Measurements from ENCODE around the gene NCBP3.

NCBP3 gene

GRCh38 chr17:3887804-3888203 lies 41.8 kb upstream of the NCBP3 start:
- Histone ChIP-seq H3K4me2 (ENCODE audit: insufficient read depth, low read length) (no peak overlapping the region), H3K27ac (ENCODE audit: low read length) (no peak overlapping the region), H3K36me3 (ENCODE audit: insufficient read depth, low read length) (no peaks in the 10 kb centered on the region), H3K27me3 (ENCODE audit: insufficient read depth, low read length, poor library complexity) (no peaks in the 10 kb centered on the region), H3K79me2 (ENCODE audit: insufficient read depth, low read length) (no peaks in the 10 kb centered on the region), H3K4me3 (ENCODE audit: low read depth in 1 of 2, low read length in 2 of 2) (no peak overlapping the region), H2AFZ (ENCODE audit: low read depth, low read length) (no peak overlapping the region), H3K9me3 (ENCODE audit: insufficient read depth, low read length, severe bottlenecking) (no peaks in the 10 kb centered on the region), H4K20me1 (ENCODE audit: insufficient read depth, low read length) (peaks cover 19% of the 10 kb centered on the region), H3K4me1 (ENCODE audit: insufficient read depth, low read length) (peaks cover 12% of the 10 kb centered on the region), H3K9ac (ENCODE audit: low read depth, low read length) (no peak overlapping the region)
- DNase-seq = no peak
- ATAC-seq (ENCODE audit: insufficient read depth, low read depth) = no peak
- no peak for TF ChIP-seq EZH2 (IDR thresholded peaks at IDR 0.05; ENCODE audit: borderline replicate concordance, low read depth, low read length, severe bottlenecking)
- no peak for TF ChIP-seq CTCF (IDR thresholded peaks at IDR 0.05; ENCODE audit: borderline replicate concordance, extremely low read depth, low read length, poor library complexity, severe bottlenecking)

GRCh38 chr17:3887394-3887793 lies 41.3 kb upstream of the NCBP3 start:
- no peak overlapping the region for H3K4me3 ChIP-seq (ENCODE audit: low read depth in 1 of 2, low read length in 2 of 2)
- ATAC-seq (ENCODE audit: insufficient read depth, low read depth) (no peak), DNase-seq (no peak)
- no peaks in the 10 kb centered on the region for H3K36me3 ChIP-seq (ENCODE audit: insufficient read depth, low read length)
- H3K27ac ChIP-seq (ENCODE audit: low read length) = no peak overlapping the region
- H3K4me2 ChIP-seq (ENCODE audit: insufficient read depth, low read length) = no peak overlapping the region
- H3K9me3 ChIP-seq (ENCODE audit: insufficient read depth, low read length, severe bottlenecking) = no peaks in the 10 kb centered on the region
- peaks cover 9% of the 10 kb centered on the region for H3K4me1 ChIP-seq (ENCODE audit: insufficient read depth, low read length)
- TF ChIP-seq EZH2 (IDR thresholded peaks at IDR 0.05; ENCODE audit: borderline replicate concordance, low read depth, low read length, severe bottlenecking) = no peak
- no peak for TF ChIP-seq CTCF (IDR thresholded peaks at IDR 0.05; ENCODE audit: borderline replicate concordance, extremely low read depth, low read length, poor library complexity, severe bottlenecking)
- H3K79me2 ChIP-seq (ENCODE audit: insufficient read depth, low read length) = no peaks in the 10 kb centered on the region
- H3K9ac ChIP-seq (ENCODE audit: low read depth, low read length) = no peak overlapping the region
- H4K20me1 ChIP-seq (ENCODE audit: insufficient read depth, low read length) = peaks cover 19% of the 10 kb centered on the region
- H3K27me3 ChIP-seq (ENCODE audit: insufficient read depth, low read length, poor library complexity) = no peaks in the 10 kb centered on the region
- H2AFZ ChIP-seq (ENCODE audit: low read depth, low read length) = no peak overlapping the region

GRCh38 chr17:3886776-3887175 lies 40.7 kb upstream of the NCBP3 start:
- Histone ChIP-seq H3K4me2 (ENCODE audit: insufficient read depth, low read length) (no peak overlapping the region), H3K4me1 (ENCODE audit: insufficient read depth, low read length) (peaks cover 3% of the 10 kb centered on the region), H3K27ac (ENCODE audit: low read length) (no peak overlapping the region)

More at GRCh38 chr17:3886776-3887175, 40.7 kb upstream of the NCBP3 start:
- TF ChIP-seq CTCF (IDR thresholded peaks at IDR 0.05; ENCODE audit: borderline replicate concordance, extremely low read depth, low read length, poor library complexity, severe bottlenecking) = no peak
- TF ChIP-seq EZH2 (IDR thresholded peaks at IDR 0.05; ENCODE audit: borderline replicate concordance, low read depth, low read length, severe bottlenecking) = no peak
- no peaks in the 10 kb centered on the region for H3K79me2 ChIP-seq (ENCODE audit: insufficient read depth, low read length)
- no peak overlapping the region for H2AFZ ChIP-seq (ENCODE audit: low read depth, low read length)
- no peaks in the 10 kb centered on the region for H3K27me3 ChIP-seq (ENCODE audit: insufficient read depth, low read length, poor library complexity)
- no peak overlapping the region for H3K9ac ChIP-seq (ENCODE audit: low read depth, low read length)
- ATAC-seq (ENCODE audit: insufficient read depth, low read depth) (no peak), DNase-seq (no peak)
- H3K9me3 ChIP-seq (ENCODE audit: insufficient read depth, low read length, severe bottlenecking) = no peaks in the 10 kb centered on the region
- peaks cover 19% of the 10 kb centered on the region for H4K20me1 ChIP-seq (ENCODE audit: insufficient read depth, low read length)
- no peaks in the 10 kb centered on the region for H3K36me3 ChIP-seq (ENCODE audit: insufficient read depth, low read length)
- H3K4me3 ChIP-seq (ENCODE audit: low read depth in 1 of 2, low read length in 2 of 2) = no peak overlapping the region

Measured in DND-41 (cell line).